GM12892 (cell line): ENCODE results near the gene MTHFR.

Experiments
- DNase-seq: peaks from one replicate; pipeline ENCODE4 v3.0.0; 2011; ENCODE audit not compliant: insufficient read length
- FAIRE-seq: peaks from 2 replicates; lab custom pipeline; 2011; peaks lifted over from hg19 to GRCh38; lab: Jason Lieb, UNC
- POLR2A ChIP-seq: IDR thresholded peaks from 2 replicates; pipeline ENCODE4 v1.6.1; 2011; ENCODE audit warnings: low read depth, low read length, control low read depth
- POLR2AphosphoS5 ChIP-seq: IDR thresholded peaks from 2 replicates; pipeline ENCODE4 v1.6.1; 2011; ENCODE audit warnings: low read depth, low read length, control low read depth
- TAF1 ChIP-seq: IDR thresholded peaks from 2 replicates; pipeline ENCODE4 v1.6.1; 2011; ENCODE audit warnings: low read depth, mild to moderate bottlenecking, control low read depth, low read length, borderline replicate concordance

MTHFR gene

GRCh38 chr1:11793819-11794218, 11.9 kb downstream of the MTHFR start:
- FAIRE-seq = no peak
- no peak for TF ChIP-seq POLR2AphosphoS5
- TF ChIP-seq TAF1 = no peak
- no peak for TF ChIP-seq POLR2A
- no peak for DNase-seq

- DNase-seq (no peak), FAIRE-seq (no peak)
- no peak for TF ChIP-seq POLR2A
- no peak for TF ChIP-seq POLR2AphosphoS5
- TF ChIP-seq TAF1 = no peak
Observed at GRCh38 chr1:11792106-11792505, 13.7 kb downstream of the MTHFR start.

GRCh38 chr1:11790880-11791715, 14.7 kb downstream of the MTHFR start:
- TF ChIP-seq TAF1 (no peak), POLR2A (no peak), POLR2AphosphoS5 (no peak)
- DNase-seq = no peak
- no peak for FAIRE-seq

GRCh38 chr1:11790101-11790879, 15.5 kb downstream of the MTHFR start:
- TF ChIP-seq POLR2A = no peak
- no peak for TF ChIP-seq TAF1
- TF ChIP-seq POLR2AphosphoS5 = no peak
- no peak for FAIRE-seq
- no peak for DNase-seq

- TF ChIP-seq POLR2AphosphoS5 = no peak
- no peak for TF ChIP-seq POLR2A
- no peak for TF ChIP-seq TAF1
- DNase-seq = no peak
- FAIRE-seq = no peak
Observed at GRCh38 chr1:11789126-11790067, 16.4 kb downstream of the MTHFR start.

- FAIRE-seq (no peak), DNase-seq (no peak)
- TF ChIP-seq POLR2A (no peak), TAF1 (no peak), POLR2AphosphoS5 (no peak)
Observed at GRCh38 chr1:11788549-11789053, 17.2 kb downstream of the MTHFR start.

- DNase-seq = no peak
- TF ChIP-seq POLR2AphosphoS5 (no peak), POLR2A (no peak), TAF1 (no peak)
- FAIRE-seq = no peak
Observed at GRCh38 chr1:11787804-11788436, 17.8 kb downstream of the MTHFR start.

GRCh38 chr1:11787251-11787803, 18.4 kb downstream of the MTHFR start:
- DNase-seq (no peak), FAIRE-seq (no peak)
- TF ChIP-seq POLR2AphosphoS5 (no peak), POLR2A (no peak), TAF1 (no peak)

- DNase-seq (no peak), FAIRE-seq (no peak)
- TF ChIP-seq TAF1 (no peak), POLR2A (no peak), POLR2AphosphoS5 (no peak)
Observed at GRCh38 chr1:11786168-11786567, 19.6 kb downstream of the MTHFR start.
